GM12878 (cell line): ENCODE data around the gene IGFLR1. TPM values are rescaled to one million over a fixed set of nuclear protein-coding genes. Genes with fewer than 3 reads are reported as not detected.

Experiments used
- ATAC-seq: fragments of 200-7000 bp; cut with Tn5 transposase; 3 replicates; pipeline ENCODE4 v1.9.1; 2020; ENCODE audit warnings: mild to moderate bottlenecking, moderate library complexity
- BruUV-seq: library from RNA; stranded (reverse); fragments of 400-500 nt; replicated peaks from 2 replicates; lab custom pipeline; 2021; lab: Mats Ljungman, UMichigan
- CTCF ChIA-PET: fragments of 300-600 bp; sonication (Branson Sonifier 250); formaldehyde crosslinking; extraction: SDS; loops from one replicate; lab custom pipeline; 2021; ENCODE audit warnings: inconsistent platforms; lab: Yijun Ruan, JAX
- POLR2A ChIA-PET: fragments of 350-600 bp; formaldehyde crosslinking; extraction: SDS; loops from one replicate; lab custom pipeline; 2021; ENCODE audit warnings: inconsistent platforms; lab: Charles Lee
- RAD21 ChIA-PET: fragments of 300-600 bp; sonication (Branson Sonifier 250); formaldehyde crosslinking; loops from one replicate; lab custom pipeline; 2023; ENCODE audit warnings: antibody characterized with exemption; ENCODE audit not compliant: unreplicated experiment; lab: Charles Lee
- SMC1A ChIA-PET: fragments of 300-600 bp; sonication (Branson Sonifier 250); formaldehyde crosslinking; loops from one replicate; lab custom pipeline; 2023; ENCODE audit not compliant: unreplicated experiment, uncharacterized antibody; lab: Charles Lee
- DNase-seq: peaks from one replicate; pipeline ENCODE4 v3.0.0-alpha.2; 2011; ENCODE audit warnings: low read depth, low spot score
- FAIRE-seq: peaks from 3 replicates; lab custom pipeline; 2011; peaks lifted over from hg19 to GRCh38; lab: Jason Lieb, UNC
- H2AFZ ChIP-seq: 2 replicates; pipeline ENCODE4 v1.6.0; 2011; ENCODE audit warnings: low read depth, low read length, control low read depth; ENCODE audit not compliant: control insufficient read depth
- H3K27ac ChIP-seq: 2 replicates; pipeline ENCODE4 v1.5.1; 2011; ENCODE audit warnings: control low read depth; ENCODE audit not compliant: control insufficient read depth, insufficient read depth
- H3K27me3 ChIP-seq, 2 experiments: replicated peaks in 1 of 2; 2 replicates each; pipeline versions ENCODE4 v1.6.0 to v1.6.1; 2011; ENCODE audit warnings: low read length in 1 of 2; ENCODE audit not compliant: control insufficient read depth in 2 of 2, insufficient read depth in 2 of 2
- H3K36me3 ChIP-seq, 2 experiments: 2 replicates each; pipeline ENCODE4 v1.5.1; 2011; ENCODE audit warnings: low read length in 1 of 2; ENCODE audit not compliant: control insufficient read depth in 2 of 2, insufficient read depth in 2 of 2
- H3K4me1 ChIP-seq: 2 replicates; pipeline ENCODE4 v1.6.1; 2011; ENCODE audit warnings: mild to moderate bottlenecking, low read length, moderate library complexity, mixed read lengths; ENCODE audit not compliant: control insufficient read depth, insufficient read depth
- H3K4me2 ChIP-seq: 2 replicates; pipeline ENCODE4 v1.6.0; 2011; ENCODE audit warnings: control low read depth; ENCODE audit not compliant: control insufficient read depth, insufficient read depth
- H3K4me3 ChIP-seq: fragments of 200-600 bp; sonication (generic); 2 replicates; pipeline ENCODE4 v1.5.1; 2016
- H3K79me2 ChIP-seq: 2 replicates; pipeline ENCODE4 v1.6.0; 2011; ENCODE audit warnings: low read length; ENCODE audit not compliant: control insufficient read depth, insufficient read depth
- H3K9ac ChIP-seq: 2 replicates; pipeline ENCODE4 v1.8.0; 2011; ENCODE audit warnings: low read length, control low read depth, mixed read lengths; ENCODE audit not compliant: control insufficient read depth, insufficient read depth
- H3K9me3 ChIP-seq: replicated peaks from 3 replicates; pipeline ENCODE4 v1.5.1; 2011; ENCODE audit warnings: mild to moderate bottlenecking, low read length; ENCODE audit not compliant: control insufficient read depth, insufficient read depth
- H4K20me1 ChIP-seq: 2 replicates; pipeline ENCODE4 v1.6.0; 2011; ENCODE audit not compliant: control insufficient read depth, insufficient read depth
- CHD1 ChIP-seq: IDR thresholded peaks from 2 replicates; pipeline ENCODE4 v1.6.1; 2012; ENCODE audit warnings: low read depth, low read length, improper control_type of control experiment
- JUNB ChIP-seq: IDR thresholded peaks from 2 replicates; pipeline ENCODE4 v1.6.1; 2016; ENCODE audit warnings: antibody characterized with exemption, mild to moderate bottlenecking
- MAX ChIP-seq: IDR thresholded peaks from 2 replicates; pipeline ENCODE4 v1.6.1; 2012; ENCODE audit warnings: low read depth, low read length, improper control_type of control experiment
- MTA3 ChIP-seq: IDR thresholded peaks from 2 replicates; pipeline ENCODE4 v1.6.1; 2012; ENCODE audit warnings: low read length, inconsistent platforms, borderline replicate concordance
- POLR2AphosphoS2 ChIP-seq: IDR thresholded peaks from 2 replicates; pipeline ENCODE4 v1.6.1; 2011; ENCODE audit warnings: low read depth, mild to moderate bottlenecking, low read length, improper control_type of control experiment, moderate library complexity
- SMAD1 ChIP-seq: fragments of 450-650 bp; IDR thresholded peaks from 2 replicates; pipeline ENCODE4 v1.6.1; 2018; ENCODE audit warnings: mild to moderate bottlenecking, low read depth; ENCODE audit not compliant: partially characterized antibody
- ZNF384 ChIP-seq: IDR thresholded peaks from 2 replicates; pipeline ENCODE4 v1.6.1; 2012; ENCODE audit warnings: low read depth, mild to moderate bottlenecking, low read length, improper control_type of control experiment, borderline replicate concordance
- WGBS: methylation state at CpG from one replicate; pipeline ENCODE4 v1.1.6; 2016; ENCODE audit warnings: low lambda C conversion rate; ENCODE audit not compliant: insufficient replicate concordance, insufficient coverage; ENCODE audit errors: missing lambda C conversion rate; 5-methylcytosine and 5-hydroxymethylcytosine counted together
- in situ Hi-C: fragments of 300-500 bp; cut with MboI; formaldehyde crosslinking; loops from 9 replicates; pipeline ENCODE4 v1.14.3; 2018; ENCODE audit warnings: mixed read lengths
- intact Hi-C: fragments of 100-400 bp; cut with micrococcal nuclease; formaldehyde crosslinking; loops from one replicate; pipeline ENCODE4 v1.14.2; 2022; ENCODE audit not compliant: unreplicated experiment
- polyA plus RNA-seq, 11 experiments: library from polyadenylated mRNA; depleted of rRNA in 4 of 11; unstranded in 6 of 11; stranded (reverse) in 5 of 11; fragments of >200 nt; fragmentation: Nextera tagmentation in 4 of 11; fragmentation: Illumina TruSeq in 1 of 11; extraction: Ambion mirVana in 4 of 11; extraction: Trizol in 1 of 11; gene quantifications; 1 replicate in 1 of 11; 2 replicates in 10 of 11; pipeline versions ENCODE4 v1.2.1 to v1.2.3, GENCODE V29; 2011 to 2016; ENCODE audit warnings: inconsistent platforms in 2 of 11, missing spikeins in 2 of 11, low read depth in 1 of 11
- total RNA-seq, 4 experiments: library from RNA; depleted of rRNA in 3 of 4; stranded (reverse); fragments of >200 nt in 3 of 4; fragmentation: Illumina TruSeq in 1 of 4; extraction: Trizol in 1 of 4; gene quantifications; 2 replicates each; pipeline versions ENCODE4 v1.2.1 to v1.2.3, GENCODE V29; 2013 to 2021

Gene IGFLR1
- total and polyA plus RNA-seq, 10 of the 15 experiments (the other 5 are each of a cell fraction or from before 2014, with no cell fraction given) = 2.5 to 39.9 (median 24.8) TPM

- H3K4me2 ChIP-seq = no peak overlapping the region
- in situ Hi-C loops = no loop called here
- no peak overlapping the region for H2AFZ ChIP-seq
- ChIA-PET RAD21 (interaction anchor here (0.5 to 1.6 kb wide), 2 partner anchors 164 to 211 kb away, joined by 3 to 5 read pairs; no protein-coding TSS in a partner anchor), POLR2A (interaction anchor here (1.5 kb wide), 1 partner anchor 20 kb away, joined by 4 read pairs; no protein-coding TSS in a partner anchor), CTCF (interaction anchor here (1.0 to 1.4 kb wide), 2 partner anchors 17 to 21 kb away, joined by 4 read pairs; no protein-coding TSS in a partner anchor), SMC1A (interaction anchor here (1.0 kb wide), 1 partner anchor 23 kb away, joined by 4 read pairs; no protein-coding TSS in a partner anchor)
- H3K79me2 ChIP-seq = peaks cover 39% of the 10 kb centered on the region
- peaks cover 14 to 22% of the 10 kb centered on the region in 2 experiments for H3K36me3 ChIP-seq
- no peaks in the 10 kb centered on the region for H3K27me3 ChIP-seq
- intact Hi-C loops = no loop called here
- no peaks in the 10 kb centered on the region; the same call in 1 of the 2 replicates for H4K20me1 ChIP-seq
- TF ChIP-seq ZNF384 (no peak), POLR2AphosphoS2 (no peak), SMAD1 (no peak), MTA3 (no peak), MAX (no peak), CHD1 (no peak), JUNB (no peak)
- BruUV-seq = no TSS peak
- no peaks in the 10 kb centered on the region for H3K9me3 ChIP-seq
- no peak for DNase-seq
- WGBS = 96% methylated on average over 9 of the region's 9 CpGs
- H3K4me3 ChIP-seq = no peak overlapping the region
- FAIRE-seq = no peak
- no peak overlapping the region for H3K27ac ChIP-seq
- H3K4me1 ChIP-seq = peaks cover 19% of the 10 kb centered on the region
- no peak overlapping the region for H3K9ac ChIP-seq
- ATAC-seq = no peak
Observed at GRCh38 chr19:35720163-35720524, 22.1 kb downstream of the IGFLR1 start.
